Epithelial cell of proximal tubule (primary cell): ENCODE data around the gene PACS2. TPM values are rescaled to one million over a fixed set of nuclear protein-coding genes. Genes with fewer than 3 reads are reported as not detected.

Experiments used
- DNase-seq: peaks from one replicate; pipeline ENCODE4 v3.0.0-alpha.2; 2011; ENCODE audit warnings: low read depth
- H3K4me3 ChIP-seq: 2 replicates; pipeline ENCODE4 v1.5.1; 2011; ENCODE audit warnings: low read depth, mild to moderate bottlenecking, low read length
- CTCF ChIP-seq: conservative IDR thresholded peaks from 2 replicates; pipeline ENCODE4 v1.5.1; 2012; ENCODE audit warnings: low read depth, mild to moderate bottlenecking, low read length
- total RNA-seq: library from RNA; depleted of rRNA; stranded (reverse); fragments of >200 nt; gene quantifications from 2 replicates; pipeline ENCODE4 v1.2.3, GENCODE V29; 2015

The PACS2 gene
- total RNA-seq, 1 donor from 2014 or later = 68.7 TPM

GRCh38 chr14:105442125-105442524 is 127.6 kb downstream of the PACS2 start:
- no peak overlapping the region for H3K4me3 ChIP-seq
- TF ChIP-seq CTCF = no peak
- no peak for DNase-seq

DNA sequence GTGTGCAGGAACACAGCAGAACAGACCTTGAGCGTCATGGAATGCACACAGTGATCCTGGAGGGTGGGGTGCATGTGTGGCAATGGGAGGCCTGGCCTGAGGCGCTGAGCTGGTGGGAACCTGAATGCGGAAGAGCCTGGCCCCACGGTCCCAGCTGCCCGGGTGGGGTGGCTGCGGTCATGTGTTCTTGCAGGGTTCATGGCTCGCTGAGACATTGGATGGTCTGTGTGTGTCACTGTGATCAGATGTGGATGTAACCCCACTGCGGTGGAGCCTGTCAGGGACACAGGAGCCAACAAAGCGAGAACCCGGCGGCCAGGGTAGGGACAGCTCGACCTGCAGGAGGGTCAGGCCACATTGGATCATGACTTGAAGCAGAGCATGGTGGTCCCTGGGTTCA is 128.3 kb downstream of the PACS2 start:
- no peak for DNase-seq
- H3K4me3 ChIP-seq = no peak overlapping the region
- TF ChIP-seq CTCF = no peak

- no peak for DNase-seq
- no peak for TF ChIP-seq CTCF
- H3K4me3 ChIP-seq = no peak overlapping the region
Observed at GRCh38 chr14:105444859-105445258, 130.3 kb downstream of the PACS2 start.

- H3K4me3 ChIP-seq = no peak overlapping the region
- TF ChIP-seq CTCF = no peak
- no peak for DNase-seq
Observed at GRCh38 chr14:105445290-105445689, 130.7 kb downstream of the PACS2 start.

DNA sequence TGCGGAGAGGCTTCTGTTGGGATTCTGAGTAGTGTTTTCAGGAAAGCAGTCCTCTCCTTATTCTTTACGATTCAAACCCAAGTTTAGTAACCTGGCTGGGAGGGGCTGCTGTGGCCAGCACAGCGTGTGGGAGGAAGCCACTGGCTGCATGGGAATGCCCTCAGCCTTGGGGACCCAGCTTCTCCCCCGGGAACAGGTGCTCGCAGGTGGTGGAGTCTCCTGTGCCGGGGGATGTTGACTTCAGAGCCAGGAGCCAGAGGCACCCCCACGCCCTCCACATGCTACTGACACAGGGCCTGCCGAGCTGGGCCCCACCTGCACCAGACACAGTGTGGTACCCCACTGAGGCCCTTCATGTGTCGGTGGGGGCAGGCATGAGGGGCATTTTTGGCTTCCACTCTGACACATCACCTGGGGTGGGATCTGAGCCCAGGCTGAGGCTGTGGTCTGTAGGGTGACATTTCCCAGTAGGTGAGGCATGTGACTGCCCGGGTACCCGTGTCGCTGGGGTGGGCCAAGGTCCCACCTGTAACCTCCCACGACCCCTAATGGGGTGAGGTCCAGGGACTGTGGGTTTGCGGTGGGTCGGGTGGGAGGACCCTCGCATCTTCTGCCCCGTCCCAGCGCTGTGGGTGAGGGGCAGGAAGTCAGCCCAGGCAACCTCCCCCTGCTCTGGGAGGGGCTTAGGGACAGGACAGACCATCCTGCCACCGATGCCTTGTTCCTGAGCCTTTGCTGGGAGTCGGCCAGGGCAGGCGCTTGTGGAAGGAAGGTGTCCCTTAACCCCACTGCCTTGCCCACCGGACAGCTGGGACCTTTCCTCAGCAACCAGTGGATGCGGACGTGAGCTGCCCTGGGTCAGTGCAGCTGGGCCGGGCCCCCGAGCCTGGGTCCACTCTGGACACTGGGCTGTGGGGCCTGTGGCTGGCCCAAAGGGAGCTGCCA is 131.6 kb downstream of the PACS2 start:
- DNase-seq = no peak
- no peak overlapping the region for H3K4me3 ChIP-seq
- no peak for TF ChIP-seq CTCF

GRCh38 chr14:105446971-105447370 is 132.4 kb downstream of the PACS2 start:
- no peak for DNase-seq
- TF ChIP-seq CTCF = no peak
- no peak overlapping the region for H3K4me3 ChIP-seq

Other genes starting within 250 kb of the PACS2 start
- gene GPR132, start 249.3 kb upstream of the PACS2 start, total RNA-seq = 0.29 and 0.43 TPM in 2 replicates
- gene JAG2, start 146.0 kb upstream of the PACS2 start, total RNA-seq = 4.1 and 5.7 TPM in 2 replicates
- gene NUDT14, start 133.4 kb upstream of the PACS2 start, total RNA-seq = 23.0 and 30.2 TPM in 2 replicates
- 39.4 and 64.1 TPM in 2 replicates for gene BTBD6, start 66.2 kb upstream of the PACS2 start, total RNA-seq
- 23.8 and 30.7 TPM in 2 replicates for gene BRF1, start 13.7 kb upstream of the PACS2 start, total RNA-seq
- gene TEX22, start 83.8 kb downstream of the PACS2 start, total RNA-seq = 0.29 TPM in 1 of 2 replicates, not detected in the other
- 56.1 and 64.1 TPM in 2 replicates for gene MTA1, start 105.1 kb downstream of the PACS2 start, total RNA-seq
- 101 and 121 TPM in 2 replicates for gene CRIP2, start 160.1 kb downstream of the PACS2 start, total RNA-seq
- gene CRIP1, start 172.1 kb downstream of the PACS2 start, total RNA-seq = 7.0 and 8.3 TPM in 2 replicates
- 30.5 and 48.3 TPM in 2 replicates for gene TEDC1, start 176.5 kb downstream of the PACS2 start, total RNA-seq
- gene TMEM121, start 211.8 kb downstream of the PACS2 start, total RNA-seq = 3.5 and 5.6 TPM in 2 replicates